LoVo (cell line): ENCODE data around the gene MACROD2.
A peak's percentile ranks its signal among the peaks of the same experiment; 100 is the strongest.

ENCODE experiments used
- DNase-seq: peaks from one replicate; pipeline ENCODE4 v3.0.0-alpha.2; 2016; ENCODE audit warnings: low spot score

MACROD2 gene

DNA sequence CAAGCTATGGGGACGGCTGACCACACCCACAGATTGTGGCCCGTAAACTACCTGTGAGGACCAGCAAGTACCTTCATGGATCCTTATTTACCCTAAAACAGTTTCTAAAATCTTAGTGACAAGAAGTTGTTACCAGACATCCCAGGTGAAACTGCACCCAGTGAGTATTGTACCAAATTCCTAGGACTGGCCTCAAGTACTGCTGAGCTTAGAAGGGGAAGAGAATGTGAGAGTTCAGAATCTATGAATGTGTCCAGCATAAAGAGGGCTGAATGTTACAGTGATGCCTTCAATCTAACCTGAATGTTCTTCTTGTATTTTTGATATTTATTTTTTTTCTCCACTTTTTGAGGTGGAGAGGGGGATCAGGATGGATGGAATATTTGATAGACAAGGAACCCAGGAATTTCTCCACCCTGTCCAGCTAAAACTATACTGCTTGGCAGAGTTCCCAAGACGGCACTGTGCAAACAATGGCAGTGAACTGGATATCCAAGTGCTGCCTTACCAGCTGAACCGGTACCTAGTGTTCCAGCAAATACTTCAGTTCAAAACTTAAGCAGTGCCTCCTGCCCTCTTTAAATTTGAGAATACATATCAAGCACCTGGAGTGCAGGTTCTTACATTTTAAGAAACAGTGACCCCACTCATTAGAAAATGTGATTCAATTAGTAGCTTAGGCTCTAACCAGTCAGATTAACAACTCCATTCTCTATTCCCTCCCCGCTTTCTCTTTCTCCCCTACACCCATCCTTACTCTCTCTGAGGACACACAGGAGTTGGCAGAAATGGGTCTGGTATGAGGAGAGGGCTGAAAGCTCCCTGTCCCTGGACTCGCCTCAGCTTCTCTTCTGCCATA is 769.4 kb downstream of the MACROD2 start:
- peak; percentile 31 for DNase-seq

DNA sequence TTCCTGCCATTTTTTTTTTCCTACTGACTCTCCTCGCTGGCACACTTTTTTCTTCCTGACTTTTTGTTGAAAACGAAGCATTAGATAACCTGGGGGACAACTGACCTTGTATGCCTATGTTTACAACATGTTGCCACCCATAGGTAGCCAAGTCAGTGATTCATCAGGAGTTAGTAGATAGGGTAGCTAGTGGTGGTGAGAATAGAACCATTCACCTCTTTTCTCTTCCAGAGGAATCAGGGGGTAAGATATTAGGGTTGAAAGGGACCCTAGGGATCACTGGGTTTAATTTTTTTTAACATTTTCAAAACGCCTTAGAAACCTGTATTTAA is 770.0 kb downstream of the MACROD2 start:
- no peak for DNase-seq

DNA sequence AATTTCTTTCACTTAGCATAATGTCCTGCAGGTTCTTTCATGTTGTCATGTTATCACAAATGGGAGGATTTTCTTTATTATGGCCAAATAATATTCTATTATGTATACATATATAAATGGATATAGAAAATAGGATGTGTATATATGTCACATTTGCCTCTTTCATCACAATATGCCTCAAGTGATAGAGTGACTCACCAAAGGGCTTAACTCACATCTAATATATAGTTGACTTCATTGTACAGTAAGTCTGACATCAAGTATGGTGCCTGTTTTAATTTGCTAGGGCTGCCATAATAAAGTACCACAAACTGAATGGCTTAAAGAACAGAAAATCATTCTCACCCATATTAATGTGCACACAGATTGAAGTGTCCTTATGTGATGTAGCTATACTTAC is 778.2 kb downstream of the MACROD2 start:
- DNase-seq = no peak

DNA sequence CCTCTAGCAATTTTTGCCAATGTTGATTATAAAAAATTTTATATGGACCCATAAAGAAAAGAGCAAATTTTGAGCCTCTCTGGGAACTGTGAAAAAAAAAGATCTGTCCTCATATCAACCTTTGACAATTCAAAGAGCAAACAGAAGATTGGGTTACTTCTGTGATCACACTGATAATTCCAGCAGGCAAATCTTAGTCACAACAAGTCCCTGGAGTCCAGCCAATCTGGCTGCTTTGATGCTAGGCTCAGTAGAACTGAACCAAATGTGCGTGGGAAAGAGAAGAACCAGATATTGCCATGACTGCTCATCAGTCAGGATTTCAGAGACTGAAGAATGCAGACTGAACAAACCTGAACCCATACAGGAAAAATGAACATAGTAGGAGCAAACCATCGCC is 780.5 kb downstream of the MACROD2 start:
- DNase-seq = peak; percentile 40

DNA sequence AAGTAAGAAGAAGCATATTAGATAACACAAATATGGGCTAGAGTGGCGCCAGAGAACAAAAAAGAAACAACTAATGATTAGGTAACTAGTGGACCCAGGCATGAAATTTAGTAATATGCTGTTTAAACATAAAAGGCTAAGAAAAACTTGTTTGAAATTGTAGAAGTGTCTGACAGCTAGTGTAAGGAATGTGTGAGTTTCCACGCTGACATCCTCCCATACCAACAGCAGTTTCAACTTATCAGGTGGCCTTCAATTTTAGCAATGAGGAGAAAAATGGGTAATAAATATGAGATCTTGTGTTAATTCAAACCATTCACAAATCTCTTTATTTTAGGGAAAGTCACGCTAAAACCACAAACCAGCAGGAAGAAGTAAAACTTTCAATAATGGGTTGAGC is 782.3 kb downstream of the MACROD2 start:
- no peak for DNase-seq

DNA sequence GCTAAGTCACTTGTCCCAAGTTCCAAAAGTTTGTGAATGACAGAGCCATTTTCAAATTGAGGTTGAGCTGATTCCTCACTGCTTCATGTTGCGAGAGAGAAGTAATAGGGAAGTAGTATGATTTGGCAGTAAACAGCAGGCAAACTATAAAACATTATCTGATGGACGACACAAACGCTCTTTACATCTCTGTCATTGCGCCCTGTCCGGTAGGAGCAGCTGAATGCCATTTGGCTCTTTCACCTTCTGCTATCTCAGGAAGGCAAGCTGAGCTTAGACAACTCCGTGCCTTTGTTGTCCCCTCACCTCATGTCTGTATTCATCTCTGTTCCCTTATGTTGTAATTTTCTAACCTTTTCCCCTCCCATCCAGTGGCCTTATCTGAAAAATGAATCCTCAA is 782.8 kb downstream of the MACROD2 start:
- DNase-seq = no peak

DNA sequence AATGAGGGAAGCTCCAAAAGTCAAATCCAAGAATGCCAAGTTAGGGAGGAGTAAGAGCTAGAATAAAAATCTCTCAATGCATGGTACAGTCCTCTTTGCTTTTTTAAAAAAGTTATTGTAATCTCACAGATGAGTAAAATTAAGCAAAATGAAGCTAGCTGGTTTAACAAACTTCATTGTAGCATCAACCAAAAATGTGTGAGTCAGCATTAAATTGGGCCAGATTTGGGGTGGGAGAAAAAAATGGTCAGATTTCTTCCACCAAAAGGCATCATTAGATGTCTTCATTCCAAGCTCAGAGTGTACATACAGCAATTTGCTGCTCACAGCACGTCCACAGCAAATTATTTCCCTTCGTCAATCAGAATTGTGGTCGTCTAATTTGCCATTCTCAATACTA is 783.6 kb downstream of the MACROD2 start:
- no peak for DNase-seq

DNA sequence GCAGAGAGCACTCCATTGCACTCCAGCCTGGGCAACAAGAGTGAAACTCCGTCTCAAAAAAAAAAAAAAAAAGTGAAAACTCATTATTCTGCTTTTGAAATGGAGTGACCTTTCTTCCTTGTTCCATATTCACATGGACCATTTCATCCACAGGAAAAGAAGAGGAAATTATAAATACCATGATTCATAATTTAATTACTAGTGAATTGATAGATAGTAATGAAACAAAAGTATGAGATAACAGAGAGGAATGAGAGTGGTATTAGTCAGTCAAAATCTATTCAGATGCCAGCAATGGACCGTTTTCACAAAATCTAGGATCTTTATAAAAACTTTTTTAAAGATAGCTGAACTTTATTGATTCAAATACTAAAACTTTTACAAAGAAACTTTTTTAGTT is 785.2 kb downstream of the MACROD2 start:
- no peak for DNase-seq

DNA sequence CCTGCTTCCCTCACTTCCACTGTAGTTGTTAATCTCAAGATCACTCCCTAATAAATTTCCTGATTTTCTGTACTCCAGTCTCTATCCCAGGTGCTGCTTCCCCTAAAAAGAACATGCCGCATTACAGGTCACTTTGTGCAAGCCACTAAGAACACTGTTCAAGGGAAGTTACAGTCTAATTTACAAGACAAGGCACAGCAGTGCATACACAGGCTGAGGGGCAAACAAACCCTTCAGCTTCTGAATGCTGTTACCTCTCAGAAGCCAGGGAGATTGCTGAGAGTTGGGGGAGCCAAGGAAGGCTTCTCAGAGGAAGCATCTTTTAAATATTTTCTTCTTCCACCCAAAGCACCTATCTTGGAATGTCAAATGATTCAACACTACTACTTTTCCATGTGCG is 787.4 kb downstream of the MACROD2 start:
- no peak for DNase-seq

DNA sequence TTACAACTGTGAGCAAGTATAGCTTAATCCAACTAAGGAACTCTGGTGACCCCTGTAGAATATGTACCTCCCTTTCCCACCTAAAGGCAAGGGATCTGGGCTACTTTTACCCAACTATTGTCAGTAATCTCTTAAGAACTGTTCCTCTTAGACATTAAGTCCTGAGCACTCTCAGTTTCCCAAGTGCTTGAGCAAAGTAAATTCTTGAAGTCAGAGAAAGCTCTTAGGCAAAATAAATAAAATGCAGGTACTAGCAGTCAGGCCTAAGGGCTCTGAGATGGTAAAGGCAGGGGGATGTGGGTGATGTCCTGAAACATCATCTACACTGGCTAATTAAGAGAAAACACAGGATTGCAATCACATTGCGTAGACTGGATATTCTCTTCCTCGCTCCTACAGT is 788.5 kb downstream of the MACROD2 start:
- DNase-seq = no peak

DNA sequence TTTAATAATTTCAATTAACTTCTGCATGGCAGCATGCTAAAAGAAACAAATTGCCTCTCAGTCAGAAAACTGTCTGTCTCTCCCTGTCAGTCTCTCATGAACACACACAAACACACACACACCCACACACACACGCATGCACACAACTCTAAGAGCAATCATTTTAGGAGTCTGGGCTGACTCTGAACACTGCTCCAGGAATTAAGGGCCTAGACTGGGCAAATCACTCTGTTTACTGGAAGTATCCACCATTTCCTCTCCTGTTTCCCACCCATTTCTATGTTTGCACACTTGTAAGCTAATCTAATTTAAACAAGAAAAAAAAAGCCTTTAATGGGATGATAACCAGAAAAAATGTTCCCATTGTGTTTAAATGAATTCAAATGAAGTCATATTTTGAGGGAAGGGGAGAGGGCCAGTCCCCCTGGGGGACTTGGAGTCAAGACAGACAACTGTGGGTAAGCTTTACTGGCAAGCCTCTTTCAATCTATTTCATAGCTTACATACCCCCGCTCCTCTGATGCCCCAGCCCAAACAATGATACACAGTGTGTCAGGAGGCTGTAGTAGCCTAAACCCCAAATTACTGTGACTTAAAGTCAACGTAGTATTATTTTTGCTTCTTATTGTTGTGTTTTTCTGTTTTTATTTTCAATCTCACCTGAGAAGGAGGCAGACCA is 789.9 kb downstream of the MACROD2 start:
- DNase-seq = no peak

DNA sequence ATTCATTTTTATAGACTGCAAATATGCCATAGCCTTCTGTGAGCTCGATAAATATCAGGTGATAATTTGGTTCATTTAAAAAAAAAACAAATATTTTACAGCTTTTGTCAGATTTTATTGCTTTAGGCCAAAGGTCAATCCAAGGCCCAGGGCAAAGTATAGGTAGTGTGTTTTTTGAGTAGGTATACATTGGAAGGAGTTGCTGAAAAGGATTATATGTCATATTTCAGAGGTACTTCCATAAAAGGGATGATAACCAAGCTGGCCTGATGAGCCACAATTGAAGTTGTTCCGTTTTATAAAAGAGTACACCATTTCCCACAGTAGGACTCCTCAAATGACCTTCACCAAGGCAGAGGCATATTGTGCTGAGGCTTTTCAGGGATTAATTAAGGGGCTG is 794.9 kb downstream of the MACROD2 start:
- no peak for DNase-seq

DNA sequence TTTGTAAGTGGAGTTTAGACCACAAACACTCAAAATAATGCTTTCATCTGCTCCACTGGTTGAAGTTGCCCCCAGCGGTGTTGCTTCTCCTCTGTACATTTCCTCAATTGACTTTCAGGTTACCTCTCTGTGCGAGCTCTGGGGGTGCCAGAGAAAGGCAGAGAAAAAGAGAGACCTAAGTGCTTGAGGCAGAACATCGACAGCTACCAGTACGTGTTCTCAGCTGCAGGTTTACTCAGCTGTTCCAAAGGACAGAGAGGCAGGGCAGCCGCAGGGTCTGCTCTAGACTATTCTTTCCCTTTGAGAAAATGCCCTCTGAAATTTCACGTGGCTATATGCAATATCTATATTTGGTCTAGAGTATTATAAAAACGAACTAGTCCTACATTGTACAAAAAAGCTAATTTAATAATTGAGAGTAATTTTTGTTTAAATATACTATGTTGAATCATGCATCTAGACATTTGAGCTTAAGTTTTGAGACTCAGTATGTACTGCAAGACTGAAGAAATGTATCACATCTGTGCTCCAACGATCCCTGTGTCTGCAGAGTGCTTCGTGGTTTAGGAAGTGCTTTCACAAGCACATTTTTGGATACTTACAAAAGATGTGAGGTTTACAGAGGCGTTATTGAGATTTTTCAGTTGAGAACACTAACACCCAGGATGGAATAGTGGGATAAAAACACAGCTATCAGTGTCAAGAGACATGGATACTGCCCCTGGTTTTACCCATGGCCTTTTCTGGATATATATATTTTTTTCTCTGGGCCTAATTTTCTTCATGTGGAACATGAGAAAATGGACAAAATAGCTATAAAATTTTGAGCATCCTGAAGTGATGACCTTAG is 795.7 kb downstream of the MACROD2 start:
- DNase-seq = no peak

DNA sequence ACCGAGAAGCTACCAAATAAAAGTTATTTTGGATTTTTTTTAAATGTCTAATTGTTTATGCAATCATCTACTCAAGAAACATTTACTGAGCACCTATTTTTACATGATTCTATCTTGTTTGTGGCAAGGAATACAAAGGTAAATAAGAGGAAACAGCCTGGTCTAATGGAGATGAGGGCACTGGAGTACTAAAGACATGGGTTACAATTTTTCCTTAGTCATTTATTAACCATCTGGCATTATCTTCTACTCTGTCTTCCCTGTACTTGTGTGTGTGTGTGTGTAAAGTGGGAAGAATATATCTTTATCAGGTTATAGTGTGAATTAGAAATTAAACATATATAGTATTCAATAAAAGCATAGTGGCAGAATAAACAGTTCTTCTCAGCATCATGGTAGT is 797.6 kb downstream of the MACROD2 start:
- no peak for DNase-seq

DNA sequence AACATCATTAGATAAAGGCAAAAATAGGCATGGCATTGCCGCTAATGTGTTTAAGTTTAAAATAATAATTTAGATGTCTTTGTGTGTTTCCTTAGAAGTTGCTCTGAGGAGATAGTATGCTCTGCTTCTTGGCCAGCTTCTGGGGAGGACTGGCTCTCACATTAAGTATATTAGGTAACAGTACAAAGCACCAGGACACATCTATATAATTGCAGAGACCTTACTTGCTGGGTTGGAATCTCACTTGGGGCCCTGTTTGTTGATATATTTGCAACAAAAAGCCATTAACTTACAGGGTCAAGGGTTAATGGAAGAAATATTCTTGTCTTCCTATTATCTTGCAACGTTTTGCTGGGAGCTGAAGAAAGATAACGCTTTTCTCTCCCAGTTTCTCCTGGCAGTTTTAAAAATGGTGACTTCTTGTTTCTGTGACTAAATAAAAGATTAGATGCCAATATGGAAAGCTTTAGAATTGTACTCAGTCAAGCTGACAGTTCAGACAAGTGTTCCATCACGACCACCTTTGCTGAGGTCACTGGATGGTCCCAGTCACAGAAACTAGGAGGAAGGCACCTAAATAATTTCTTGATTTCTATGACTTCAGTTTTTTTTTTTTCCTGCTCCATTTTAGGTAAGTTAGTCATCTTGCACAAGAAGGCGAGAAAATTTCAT is 804.4 kb downstream of the MACROD2 start:
- no peak for DNase-seq

DNA sequence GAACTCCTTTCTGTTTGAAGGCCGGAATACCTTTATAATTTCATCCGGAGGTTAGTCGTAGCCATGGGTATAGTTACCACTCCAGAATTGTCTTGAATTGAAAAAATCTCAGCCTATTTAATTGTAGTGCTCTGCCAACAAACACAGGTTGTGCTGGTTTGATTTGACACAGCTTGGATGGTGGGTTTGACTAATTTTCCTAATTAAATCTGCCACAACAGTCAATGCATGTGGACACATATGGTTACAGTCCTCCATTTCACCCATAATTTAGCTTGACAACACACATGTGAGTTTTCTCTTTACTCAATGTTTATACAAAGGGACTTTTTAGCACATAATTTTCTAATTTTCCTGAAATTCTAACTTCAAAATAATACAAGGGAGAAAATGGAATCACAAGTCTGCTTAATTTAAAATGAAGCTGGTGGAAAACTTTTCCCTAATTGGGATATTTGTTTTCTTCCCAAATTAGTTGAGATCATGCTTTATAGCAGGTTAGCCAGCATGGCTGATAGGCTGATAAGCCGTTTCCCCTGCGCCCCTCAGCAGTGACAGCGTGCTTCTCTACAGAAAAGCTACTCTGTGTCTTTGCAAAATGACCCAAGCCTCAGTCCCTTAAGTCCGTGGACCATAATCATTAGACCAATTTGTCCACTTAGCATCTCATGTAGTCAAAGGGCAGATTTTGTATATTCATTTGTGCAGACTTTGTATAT is 805.5 kb downstream of the MACROD2 start:
- no peak for DNase-seq

DNA sequence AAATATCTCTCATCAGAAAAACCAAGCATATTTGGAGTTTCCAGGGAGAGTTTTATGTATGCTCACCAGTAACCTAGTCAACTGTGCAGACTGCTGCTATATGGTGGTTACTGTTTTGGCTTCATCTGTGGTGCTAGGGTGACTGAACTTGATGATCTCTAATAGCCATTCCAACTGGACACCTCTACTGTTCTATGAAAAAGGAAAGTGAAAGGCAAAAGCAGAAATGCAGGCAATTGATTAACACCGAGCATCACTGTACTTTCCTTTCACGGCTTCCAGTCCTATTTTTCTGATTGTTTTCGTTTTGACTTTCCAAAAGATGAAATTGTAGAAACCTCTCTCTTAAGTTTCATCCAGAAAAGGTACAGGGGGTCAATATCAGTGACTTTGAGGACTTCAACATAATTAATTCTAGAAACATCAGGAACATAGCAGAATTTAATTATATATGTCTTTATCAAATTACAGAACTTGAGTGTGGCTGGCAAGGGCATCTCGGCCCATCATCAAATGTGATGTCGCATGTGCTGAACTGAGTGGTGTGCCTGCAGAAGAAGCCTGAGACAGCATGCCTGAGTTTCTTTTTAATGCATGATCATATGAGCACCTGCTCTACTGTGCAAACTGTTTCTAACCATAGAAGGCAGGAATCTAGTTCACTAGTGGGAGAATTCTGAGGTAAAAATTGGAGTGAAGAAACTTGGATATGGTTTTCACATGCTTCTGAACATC is 806.4 kb downstream of the MACROD2 start:
- no peak for DNase-seq

DNA sequence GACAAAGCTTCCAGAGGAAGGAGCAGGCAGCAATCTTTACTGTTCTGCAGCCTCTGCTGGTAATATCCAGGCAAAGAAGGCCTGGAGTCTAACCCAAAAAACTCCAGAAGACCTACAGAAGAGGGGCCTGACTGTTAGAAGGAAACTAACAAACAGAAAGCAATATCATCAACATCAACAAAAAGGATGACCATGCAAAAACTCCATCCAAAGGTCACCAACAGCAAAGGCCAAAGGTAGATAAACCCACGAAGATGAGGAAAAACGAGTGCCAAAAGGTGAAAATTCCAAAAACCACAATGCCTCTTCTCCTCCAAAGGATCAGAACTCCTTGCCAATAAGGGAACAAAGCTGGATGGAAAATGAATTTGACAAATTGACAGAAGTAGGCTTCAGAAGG is 811.9 kb downstream of the MACROD2 start:
- DNase-seq = no peak

DNA sequence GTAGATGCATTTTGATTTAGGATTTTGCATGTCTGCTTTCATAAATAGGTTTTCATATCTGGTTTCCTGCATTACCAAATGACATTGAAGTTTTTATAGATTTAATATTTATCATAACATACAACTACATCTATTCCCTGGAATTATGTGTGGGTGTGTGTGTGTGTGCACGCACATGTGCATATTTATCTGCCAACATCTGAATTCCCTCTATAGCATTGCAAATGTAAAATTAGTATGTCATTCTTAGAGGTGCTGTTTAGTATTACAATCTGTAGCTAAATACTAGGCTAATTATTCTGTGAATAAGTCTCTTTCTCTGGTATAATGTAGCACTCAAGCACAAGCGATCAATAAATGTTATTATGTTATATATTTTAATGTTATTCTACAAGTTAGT is 820.0 kb downstream of the MACROD2 start:
- no peak for DNase-seq

DNA sequence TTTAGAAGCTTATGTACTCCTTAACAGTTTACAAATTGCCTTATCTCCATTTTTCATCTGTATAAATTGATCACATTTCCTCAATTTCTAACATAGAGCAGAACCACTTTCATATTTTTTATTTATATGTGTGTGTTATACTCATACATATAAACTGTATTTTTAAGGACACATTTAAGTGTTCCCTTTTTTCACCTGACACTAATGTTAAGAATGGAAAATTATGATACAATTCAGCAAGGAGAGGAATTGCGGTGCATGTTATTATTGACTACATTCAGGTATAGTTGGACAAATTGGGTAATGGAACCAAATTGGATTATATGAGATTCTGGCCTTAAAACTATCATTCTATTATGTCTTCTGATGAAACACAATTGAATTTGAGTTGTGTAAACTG is 821.2 kb downstream of the MACROD2 start:
- DNase-seq = no peak

DNA sequence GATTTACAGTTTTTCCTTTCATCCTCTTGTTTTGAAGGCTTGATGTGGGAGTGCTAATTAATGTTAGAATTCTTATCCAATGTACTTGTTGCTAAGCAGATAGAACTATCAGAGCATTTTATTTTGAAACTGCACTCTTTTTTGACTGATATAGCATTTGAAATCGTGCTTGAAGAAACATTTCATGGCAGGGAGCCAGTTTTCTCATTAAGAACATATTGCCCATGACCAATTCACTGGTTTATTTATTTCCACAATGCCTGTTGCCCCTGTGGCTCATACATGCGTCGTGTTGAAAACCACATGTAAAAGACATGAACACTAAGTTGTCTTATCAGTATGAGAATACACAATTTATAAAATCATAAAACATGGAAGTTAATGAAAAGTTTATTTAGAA is 821.8 kb downstream of the MACROD2 start:
- DNase-seq = no peak
